GM12872 (cell line): ENCODE measurements around the gene TMEM69.

Experiments used
- CTCF ChIP-seq: IDR thresholded peaks from 3 replicates; pipeline ENCODE4 v1.5.1; 2011; ENCODE audit warnings: low read depth, mild to moderate bottlenecking, low read length, moderate library complexity; ENCODE audit not compliant: insufficient read depth

TMEM69 gene, protein sequence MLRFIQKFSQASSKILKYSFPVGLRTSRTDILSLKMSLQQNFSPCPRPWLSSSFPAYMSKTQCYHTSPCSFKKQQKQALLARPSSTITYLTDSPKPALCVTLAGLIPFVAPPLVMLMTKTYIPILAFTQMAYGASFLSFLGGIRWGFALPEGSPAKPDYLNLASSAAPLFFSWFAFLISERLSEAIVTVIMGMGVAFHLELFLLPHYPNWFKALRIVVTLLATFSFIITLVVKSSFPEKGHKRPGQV

GRCh38 chr1:45687754-45688740 lies at the start of gene TMEM69:
TMEM69 (plus strand) TSS chr1:45688181; CDS start chr1:45691069, 2,888 bp downstream.
- TF ChIP-seq CTCF, result peak; percentile 23; the same call in 1 of the 3 replicates

GRCh38 chr1:45640293-45640692 lies 47.7 kb upstream of the TMEM69 start:
- no peak for TF ChIP-seq CTCF

- no peak for TF ChIP-seq CTCF
Observed at GRCh38 chr1:45643321-45643720, 44.7 kb upstream of the TMEM69 start.

GRCh38 chr1:45643978-45644377 lies 44.0 kb upstream of the TMEM69 start:
- TF ChIP-seq CTCF, result no peak

DNA sequence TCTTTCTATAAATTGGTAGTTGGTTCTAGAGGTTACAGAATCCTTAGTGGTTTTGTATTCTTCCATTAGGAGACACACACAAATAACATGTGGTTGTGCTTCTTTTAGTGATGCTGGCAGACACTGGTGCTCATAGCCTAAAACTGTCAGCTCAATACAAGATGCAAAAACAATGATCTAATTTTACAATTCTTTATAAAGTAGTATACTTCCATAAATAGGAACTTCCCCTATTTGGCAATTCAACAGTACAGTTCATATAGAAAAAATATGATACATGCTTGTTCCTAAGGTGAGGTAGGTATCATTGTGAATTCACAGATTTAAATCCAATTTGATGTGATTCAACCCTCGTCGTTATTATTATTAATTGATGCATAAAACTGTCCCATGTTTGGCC lies 43.3 kb upstream of the TMEM69 start:
- no peak for TF ChIP-seq CTCF

- TF ChIP-seq CTCF, result no peak
Observed at GRCh38 chr1:45647248-45648021, 40.5 kb upstream of the TMEM69 start.
